ENCODE measurements around the gene APMAP.
"Not testable (repeated sequence)": the region's sequence is repeated elsewhere in the genome, so short reads cannot be mapped to it uniquely, and the experiment has no call there.

The APMAP gene

DNA sequence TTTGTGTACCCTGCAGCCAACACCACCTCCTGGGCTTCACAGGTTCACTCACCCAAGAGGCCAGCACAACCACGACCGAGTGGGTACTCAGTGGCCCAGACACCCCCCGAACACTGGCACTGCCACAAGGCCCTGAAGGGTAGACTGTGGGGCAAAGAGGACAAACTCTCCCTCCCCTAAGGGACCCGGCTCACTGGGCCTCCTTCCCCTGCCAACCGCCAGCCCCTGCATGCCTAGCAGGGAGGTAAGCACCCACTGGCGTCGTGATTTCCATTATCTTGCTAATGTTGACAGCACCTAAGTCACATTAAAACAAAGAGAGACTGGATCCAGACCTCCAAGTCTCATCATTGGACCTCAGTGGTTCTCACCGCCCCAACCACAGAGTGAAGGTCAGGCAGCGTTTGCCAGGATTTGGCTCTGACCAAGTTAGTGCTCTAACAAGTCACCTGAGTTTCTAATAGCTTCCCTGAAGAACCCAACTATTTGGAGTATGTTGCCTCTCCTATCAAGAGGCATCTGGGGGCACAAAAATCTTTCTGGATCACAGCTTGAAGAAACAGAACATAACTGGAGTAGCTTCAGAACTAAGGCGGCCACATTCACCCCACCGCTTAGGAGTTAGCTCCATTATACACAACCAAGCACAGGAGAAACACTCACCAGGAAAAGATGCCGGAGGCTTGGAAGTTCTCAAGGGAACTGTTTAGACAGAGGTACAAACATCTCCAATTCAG lies 14.0 kb upstream of the APMAP start:
- DNase-seq: no peak

DNA sequence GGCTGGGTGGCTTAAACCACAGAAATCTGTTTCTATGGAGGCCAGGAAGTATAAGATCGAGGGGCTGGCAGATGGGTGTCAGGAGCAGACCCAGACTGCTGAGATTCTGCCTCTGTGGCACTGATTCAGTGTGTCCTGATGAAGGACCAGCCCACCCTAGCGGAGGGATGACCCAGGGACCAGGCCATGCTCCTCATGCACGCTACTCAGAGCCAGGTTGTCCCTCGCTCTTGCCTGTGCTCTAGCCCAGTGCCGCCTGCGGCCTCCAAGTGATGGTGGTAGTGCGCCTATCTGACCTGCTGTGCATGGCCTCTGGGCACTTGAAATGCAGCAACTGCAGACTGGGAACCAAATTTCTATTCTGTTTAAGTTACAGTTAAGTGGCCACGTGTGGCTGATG lies 13.1 kb upstream of the APMAP start:
- no peak for DNase-seq

DNA sequence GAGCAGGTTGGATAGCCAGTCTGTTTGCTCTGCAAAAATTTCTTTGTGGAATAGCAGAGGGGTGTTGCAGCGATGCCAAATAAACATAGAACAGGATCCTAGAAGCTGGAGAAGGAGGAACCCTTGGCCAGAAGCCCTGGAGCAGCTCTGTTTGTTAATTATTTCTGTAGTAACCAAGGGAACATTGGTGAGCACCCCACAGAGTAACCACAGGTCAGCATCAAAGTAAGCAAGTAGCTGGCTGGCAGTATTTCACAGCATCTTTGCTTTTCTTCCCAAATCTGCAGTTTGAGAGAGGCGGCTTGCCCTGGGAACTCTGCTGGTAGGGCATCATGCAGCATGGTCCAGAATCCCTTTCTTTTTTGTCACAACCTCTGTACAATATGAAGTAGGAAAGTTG lies 12.7 kb upstream of the APMAP start:
- DNase-seq: no peak

DNA sequence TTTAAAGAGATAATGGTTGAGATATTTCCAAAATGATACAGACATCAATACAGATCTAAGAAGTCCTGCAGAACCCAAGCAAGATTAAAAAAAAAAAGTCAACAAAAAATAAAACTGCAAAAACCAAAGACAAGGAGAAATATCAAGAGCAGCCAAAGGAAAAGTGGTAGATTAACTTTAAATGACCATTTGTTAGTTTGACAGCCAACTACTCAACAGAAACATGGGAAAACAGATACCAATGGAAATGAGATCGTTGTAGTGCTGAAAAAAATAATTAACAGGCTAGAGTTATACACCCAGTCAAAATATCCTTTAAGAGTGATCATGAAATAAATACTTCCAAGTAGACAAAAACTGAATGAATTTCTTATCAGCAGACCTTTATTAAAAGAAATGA lies 10.5 kb upstream of the APMAP start:
- no peak for DNase-seq

DNA sequence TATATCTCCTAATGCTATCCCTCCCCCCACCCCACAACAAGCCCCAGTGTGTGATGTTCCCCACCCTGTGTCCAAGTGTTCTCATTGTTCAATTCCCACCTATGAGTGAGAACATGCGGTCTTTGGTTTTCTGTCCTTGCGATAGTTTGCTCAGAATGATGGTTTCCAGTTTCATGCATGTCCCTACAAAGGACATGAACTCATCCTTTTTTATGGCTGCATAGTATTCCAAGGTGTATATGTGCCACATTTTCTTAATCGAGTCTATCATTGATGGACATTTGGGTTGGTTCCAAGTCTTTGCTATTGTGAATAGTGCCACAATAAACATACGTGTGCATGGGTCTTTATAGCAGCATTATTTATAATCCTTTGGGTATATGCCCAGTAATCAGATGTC lies 8.8 kb upstream of the APMAP start:
- DNase-seq: not testable (repeated sequence)

DNA sequence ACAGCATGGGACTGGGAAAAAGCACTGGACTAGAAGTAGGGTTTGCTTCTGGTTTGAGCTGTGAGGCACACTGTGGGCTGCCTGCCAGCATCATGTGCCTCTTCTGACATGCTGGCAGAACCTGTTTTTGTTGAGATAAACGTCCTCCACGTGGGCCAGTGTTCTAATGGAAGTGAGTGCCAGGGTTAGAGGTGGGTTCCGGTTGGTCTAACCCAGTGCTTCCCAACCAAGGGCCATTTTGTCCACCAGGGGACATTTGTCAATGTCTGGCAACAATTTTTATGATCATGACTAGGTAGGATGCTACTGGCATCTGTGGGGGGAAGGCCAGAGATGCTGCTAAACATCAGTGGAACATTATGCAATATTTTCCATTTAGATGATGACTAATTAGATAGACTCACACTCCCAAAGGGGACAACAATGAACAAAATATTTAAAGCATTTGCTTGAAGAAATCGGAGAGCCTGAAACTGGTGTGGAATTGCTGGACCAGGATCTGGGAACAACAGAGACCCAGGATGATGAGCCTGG lies 7.8 kb upstream of the APMAP start:
- DNase-seq: no peak

DNA sequence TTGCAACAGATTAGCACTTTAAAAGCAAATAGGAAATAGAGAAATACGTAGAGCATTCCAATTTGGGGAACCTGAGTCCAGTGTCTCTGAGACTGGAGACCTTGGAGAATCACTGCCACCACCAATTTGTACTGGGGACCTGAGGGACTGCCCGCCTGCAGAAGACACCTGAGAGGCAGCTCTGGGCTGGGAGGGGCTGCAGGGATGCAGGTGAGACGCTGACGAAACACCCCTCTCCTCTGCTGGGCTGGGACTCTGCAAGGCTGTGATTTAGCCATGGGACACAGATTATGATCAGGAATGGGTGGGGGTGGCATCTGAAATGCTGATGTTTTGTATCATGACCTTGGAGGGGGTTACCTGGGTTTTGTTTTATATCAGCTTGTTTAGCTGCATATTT lies 7.0 kb upstream of the APMAP start:
- no peak for DNase-seq

DNA sequence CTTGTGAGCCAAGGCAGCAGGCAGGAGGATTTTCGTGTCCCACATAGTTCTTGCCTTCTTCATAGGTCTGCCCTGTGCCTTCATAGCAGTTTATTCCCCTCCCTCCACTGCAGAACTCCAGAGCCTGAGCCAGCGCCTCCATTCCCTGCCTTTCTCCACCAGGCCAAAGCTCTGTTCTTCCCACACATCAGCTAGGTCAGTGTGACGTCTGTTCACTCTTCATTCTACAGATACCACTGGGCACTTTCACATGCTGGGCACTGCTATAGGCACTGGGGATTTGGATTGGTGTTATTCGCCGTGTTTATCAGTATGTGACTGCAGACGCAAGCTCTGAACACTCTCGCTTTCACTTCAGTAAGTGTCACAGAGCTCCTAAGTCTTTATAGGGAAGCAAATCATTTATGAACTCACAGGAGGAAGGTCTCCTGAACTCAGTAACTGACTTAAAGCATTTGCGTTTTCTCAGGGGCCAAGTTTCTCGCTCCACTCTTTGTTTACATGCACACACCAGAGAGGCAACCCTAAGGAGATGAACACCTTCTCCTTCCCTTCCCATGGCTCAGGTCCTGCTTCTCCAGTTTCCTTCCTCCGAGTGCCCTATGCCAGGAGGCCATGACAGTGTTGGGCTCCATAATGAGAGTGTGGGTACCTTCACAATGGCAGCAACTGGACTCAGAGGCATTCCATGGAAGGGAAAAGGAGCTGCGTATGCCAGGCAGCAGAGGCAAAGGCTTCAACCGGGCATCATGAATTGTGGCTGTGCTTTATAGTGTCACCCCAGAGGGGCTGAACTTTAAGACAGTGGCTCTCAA lies 6.3 kb upstream of the APMAP start:
- DNase-seq: no peak

DNA sequence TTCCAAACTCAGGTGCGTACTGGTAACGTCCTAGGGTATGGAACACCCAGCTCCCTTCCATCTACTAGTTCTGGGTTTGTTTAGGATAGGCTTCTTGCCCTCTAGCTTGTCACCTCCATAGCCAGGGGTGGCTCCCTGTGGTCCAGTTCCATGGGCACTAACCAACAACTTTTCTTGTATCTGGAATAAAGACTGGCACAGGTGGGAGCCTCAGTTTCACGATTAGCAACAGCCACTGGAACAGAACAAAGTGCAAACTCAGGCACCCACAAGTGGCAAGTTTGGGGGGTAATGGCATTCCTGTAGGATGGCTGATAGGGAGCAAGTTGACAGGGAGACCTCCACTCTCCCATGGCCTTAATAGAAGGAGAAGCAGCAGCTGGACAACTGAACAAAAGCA lies 5.6 kb upstream of the APMAP start:
- no peak for DNase-seq

DNA sequence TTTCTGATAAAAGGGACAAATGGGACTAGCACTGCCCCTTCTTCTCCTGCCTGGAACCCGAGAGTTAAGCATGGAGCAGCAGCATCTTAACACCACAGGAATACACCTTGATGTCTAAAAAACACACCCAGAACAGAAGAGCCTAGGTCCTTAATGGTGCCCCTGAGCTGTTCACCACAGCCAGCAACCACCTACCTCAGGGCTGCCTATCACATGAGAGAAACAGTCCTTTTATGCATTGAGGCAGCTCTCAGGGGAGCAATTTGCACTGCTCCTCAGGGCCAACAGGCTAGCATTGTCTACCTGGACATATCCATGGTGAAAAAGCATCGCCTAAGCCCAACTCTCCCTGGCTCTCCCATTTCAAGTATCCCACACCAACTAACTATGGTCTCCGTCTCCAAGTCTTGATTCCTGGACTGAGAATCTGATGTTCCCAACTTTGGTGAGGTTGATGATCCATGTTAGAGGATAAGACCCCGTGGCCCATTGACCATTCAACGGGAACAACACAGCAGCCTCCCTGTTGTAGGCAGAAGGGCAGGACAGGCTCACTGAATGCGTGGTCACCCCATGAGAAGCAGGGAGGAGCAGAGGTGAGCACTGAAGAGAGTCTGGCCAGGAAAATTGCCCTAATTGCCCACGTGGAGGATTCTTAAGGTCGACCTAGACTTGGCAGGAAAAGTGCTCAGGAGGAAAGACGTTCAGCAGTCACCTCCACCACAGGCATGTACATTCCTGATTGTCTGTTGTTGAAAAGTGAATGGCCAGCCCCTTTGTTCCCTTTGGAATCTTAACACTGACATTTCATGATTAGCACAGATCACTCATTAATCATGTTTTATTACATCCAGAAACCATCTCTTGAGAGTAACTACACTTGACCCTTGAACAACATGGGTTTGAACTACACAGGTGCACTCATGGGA lies 4.2 kb upstream of the APMAP start:
- DNase-seq: no peak

DNA sequence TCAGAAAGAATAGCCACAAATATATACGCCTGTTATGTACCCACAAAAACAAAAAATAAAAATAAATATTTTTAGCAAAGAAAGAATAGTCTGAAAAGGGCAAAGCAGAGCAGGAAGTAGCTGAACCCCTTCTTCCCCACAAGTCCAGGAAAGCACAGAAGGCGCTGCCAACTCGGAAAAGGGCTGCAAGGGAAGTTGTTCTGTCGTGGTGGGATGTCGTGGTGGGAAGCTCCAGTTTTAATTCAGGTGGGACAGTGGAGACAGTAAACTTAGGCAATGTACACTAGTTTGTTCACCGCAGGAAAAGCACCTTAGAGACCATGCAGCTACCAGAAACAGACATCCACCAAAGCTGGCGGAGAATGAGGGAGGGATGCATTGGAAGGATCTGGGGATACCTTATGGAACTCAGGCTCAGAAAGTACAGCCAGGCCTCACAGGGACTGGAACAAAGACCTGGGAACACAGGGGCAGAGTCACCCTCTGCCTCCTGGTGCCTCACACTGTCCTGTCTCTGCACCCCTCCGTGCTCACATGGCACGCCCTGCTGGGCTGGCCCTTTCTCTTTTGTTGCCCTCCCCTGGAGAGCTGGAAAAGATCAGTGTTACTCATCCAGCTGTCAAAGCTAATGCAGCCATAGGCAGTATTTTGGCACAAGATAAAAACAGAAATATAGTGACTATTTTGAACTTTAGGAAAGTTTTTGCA lies 3.3 kb upstream of the APMAP start:
- DNase-seq: no peak

DNA sequence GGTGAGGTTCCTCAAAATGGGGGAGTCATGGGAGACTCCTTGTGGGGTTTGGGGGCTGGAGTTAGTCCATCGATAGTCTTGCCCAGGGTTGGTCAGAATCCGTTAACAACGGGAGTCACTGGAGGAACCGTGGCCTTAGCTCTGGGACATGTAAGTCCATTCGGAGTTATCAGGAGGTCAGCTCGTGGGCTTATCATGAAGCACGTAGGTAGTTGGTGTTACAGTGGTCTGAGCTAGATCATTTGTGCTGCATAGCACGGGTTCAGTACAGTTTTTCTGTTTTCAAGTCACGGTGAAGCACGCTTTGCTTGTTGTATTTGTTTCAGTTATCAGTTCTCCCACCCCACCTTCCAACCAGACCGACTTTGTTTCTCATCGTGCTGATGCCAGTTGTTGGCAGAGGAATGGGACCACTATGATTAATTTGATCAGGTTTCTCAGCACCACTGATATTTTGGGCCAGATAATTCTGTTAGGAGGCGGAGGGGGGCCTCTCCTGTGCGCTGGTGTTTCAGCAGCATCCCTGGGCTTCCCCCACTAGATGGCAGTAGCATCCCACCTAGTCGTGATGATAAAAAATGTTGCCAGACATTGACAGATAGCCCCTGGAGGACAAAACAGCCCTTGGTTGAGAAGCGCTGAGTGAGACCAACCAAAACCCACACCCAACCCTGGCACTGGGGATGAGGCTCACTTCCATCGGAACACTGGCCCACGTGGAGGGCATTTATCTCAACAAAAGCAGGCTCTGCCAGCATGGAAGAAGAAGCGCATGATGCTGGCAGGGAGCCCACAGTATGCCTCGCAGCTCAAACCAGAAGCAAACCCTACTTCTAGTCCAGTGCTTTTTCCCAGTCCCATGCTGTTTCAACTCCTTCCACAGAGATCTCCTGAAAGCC lies 2.2 kb upstream of the APMAP start:
- DNase-seq: peak; percentile 37

DNA sequence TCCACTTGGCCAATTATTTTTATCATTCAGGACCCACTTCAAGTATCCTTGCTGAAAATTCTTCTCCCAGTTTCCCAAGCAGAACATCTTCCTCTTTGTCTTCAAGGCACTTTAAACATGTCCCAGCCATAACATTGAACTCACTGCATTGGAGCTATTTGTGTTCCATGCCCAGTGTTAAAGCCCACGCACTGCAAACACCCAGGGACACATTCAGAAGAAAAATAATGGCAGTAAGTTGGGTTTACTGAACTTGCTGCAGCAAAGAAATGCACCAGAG lies 1.6 kb upstream of the APMAP start:
- DNase-seq: no peak

DNA sequence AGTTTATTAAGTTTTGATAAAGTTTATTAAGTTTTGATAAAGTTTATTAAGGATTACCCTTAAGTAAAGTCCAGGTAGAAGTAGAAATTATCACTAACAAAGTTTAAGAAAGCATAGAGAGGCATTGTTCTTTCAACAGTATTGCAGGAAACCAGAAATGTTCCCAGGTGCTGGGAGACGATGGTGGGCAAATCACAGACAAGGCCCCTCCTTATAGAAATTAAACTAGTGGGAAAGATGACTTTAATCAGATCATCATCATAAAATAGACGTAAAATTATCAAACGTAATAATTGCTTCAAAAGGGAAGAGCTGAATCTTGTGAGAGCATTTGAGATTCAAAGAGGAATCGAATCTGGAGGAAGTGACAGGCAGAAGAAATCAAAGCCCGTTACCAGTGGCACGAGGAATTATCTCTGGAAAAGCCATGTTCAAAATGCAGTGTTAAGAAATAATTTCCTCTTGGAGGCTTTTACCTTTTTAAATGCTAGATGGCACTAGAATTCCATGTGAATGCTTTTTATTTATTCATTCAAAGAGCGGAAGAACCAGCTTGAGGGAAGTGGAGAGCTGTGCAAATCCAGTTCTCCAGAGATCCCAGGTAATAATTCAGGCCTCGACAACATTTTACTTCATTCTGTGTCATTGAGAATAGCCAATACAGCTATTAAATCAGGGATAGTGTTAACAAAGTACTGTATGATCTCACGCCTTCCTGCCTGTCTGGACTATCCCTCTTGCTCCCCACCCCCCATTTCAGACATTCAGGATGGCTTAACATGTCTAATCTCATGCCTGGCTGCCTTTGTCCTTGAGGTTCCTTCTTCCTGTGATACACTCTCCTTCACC lies 1.0 kb upstream of the APMAP start:
- no peak for DNase-seq

DNA sequence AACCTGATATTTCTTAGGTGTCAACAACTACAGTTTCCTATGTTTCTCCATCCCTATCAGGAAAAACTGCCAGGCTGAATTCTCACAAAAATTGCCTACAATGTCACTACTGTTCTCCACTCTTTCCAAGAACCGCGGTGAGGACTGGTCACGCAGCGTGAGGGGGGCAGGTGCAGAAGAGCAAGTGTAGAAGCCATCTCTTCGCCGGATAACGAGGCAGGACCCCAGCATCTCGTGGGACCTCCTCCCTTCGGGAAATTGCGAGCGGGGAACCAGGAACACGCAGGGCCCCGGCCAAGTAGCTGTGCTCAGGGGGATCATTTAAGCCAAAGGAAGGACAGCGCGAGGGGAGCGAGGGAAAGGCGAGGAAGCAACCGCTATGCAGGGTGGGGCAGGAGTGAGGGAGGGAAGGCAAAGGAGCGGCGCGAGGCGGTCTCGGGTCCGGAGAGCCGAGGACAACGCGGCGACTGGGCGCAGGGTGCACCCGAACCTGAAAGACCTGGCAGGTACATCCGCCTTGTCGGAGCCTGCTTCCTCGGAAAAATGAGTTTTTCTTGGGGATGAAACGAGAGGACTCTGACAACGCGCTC lies 559 bp downstream of the APMAP start:
- DNase-seq: no peak

DNA sequence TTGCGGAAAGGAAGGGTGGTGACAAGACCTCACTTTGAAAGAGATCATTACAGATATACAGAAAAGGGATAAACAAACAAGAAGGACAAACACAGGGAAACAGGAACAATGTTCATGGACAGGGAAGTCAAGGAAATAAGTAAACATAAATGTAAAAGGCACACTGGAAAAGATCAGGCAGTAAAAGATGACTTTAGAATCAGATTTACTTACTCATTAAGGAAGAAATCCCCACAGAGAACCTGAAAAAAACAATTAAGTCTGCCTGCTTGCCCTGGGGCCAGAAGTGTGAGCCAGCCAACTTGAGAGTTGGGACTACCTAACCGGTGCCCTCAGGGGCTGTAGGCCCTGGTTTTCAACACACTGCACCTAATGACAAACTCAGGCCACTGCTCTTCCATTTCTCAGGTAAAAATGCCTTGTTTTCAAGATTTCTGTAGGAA lies 1.7 kb downstream of the APMAP start:
- DNase-seq: no peak

DNA sequence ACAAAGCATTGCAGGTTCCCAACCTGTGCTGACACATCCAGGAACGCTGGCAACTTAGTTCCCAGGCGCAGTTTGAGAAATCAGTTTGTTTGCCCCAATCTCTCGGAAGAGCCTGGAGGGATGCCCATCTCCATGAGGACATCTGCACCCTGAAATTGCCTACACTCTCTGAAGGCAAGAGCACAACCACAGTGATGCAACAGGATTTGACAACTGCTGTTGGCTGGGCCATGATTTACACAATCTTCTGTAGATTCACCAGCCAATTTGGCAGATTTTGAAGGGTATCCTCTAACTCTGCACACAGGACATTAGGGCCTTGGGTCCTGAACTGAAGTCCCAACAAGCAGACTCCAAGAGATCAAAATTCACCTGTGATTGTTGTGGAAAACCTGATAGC lies 3.4 kb downstream of the APMAP start:
- DNase-seq: no peak

DNA sequence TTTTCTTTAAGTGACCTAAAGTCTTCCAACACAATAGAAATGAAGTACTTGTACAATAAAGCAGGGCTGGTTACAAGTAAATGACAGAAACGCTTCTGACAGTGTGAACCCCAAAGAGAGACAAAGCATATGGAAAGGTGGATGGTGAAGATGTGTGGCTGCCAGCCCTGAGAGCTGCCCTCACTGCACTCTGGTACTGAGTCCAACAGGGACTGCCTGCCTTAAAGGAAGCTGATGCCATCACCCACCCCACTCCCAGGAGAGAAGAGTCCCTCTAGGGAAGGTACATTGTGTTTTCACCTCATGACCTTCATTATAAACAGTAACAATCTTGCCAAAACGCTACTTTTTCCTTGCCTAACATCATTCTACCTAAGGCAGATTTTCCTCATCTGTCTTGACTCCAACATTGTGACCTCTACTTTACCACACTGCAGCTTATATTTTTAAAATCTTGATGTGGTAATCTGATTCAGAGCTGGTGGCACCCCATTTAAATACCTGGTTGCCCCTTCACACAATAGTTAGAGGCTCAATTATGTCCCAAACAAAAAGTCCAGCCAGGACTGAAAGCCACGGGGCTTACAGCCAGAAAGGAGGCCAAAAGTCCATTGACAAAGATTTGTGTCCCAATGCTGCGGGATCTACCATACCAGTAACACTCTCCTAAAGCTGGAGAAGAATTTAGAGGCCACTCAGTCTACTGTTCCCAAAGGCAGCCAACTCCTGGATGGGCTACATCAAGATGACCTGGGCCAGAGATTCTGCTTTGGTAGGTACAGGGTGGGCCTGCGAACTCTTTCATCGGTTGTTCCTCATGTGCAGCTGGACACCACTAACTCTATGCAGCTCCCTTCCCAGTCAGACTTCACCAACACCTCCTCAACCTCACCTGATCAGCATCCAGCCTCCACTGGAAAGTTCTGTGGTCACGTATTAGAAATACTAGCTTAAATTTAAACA lies 4.4 kb downstream of the APMAP start:
- DNase-seq: no peak

DNA sequence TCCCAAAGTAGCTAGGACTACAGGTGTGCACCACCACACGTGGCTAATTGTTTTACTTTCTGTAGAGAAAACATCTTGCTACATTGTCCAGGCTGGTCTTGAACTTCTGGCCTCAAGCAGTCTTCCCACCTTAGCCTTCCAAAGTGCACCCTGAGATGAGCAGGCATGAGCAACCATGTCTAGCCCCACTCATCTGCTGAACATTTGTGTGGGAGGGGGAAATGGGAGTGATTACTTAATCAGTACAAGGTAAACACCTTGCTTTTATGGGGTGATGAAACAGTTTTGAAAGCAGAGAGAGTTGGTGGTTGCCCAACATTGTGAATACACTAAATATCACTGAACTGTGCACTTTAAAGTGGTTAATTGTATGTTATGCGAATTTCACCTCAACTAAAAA lies 5.3 kb downstream of the APMAP start:
- no peak for DNase-seq
